ACHN (cell line): ENCODE measurements around the gene FOXP1.

ENCODE experiments used
- DNase-seq: peaks from one replicate; pipeline ENCODE4 v3.0.0-alpha.2; 2015
- in situ Hi-C: cut with HindIII; loops from 2 replicates; pipeline ENCODE4 v1.10.0; 2017; ENCODE audit warnings: low sequenced_read_pairs, low pct_ligation_motif_present, low pct_unique_long_range_greater_than_20kb

Gene FOXP1

GRCh38 chr3:71497971-71498444 lies 85.5 kb downstream of the FOXP1 start:
- in situ Hi-C loops, result no loop called here
- no peak for DNase-seq

GRCh38 chr3:71497367-71497897 lies 86.1 kb downstream of the FOXP1 start:
- no peak for DNase-seq
- in situ Hi-C loops, result no loop called here

- peak; percentile 81 for DNase-seq
- in situ Hi-C loops, result no loop called here
Observed at GRCh38 chr3:71495708-71496472, 87.6 kb downstream of the FOXP1 start.

- in situ Hi-C loops, result no loop called here
- no peak for DNase-seq
Observed at GRCh38 chr3:71494212-71494611, 89.3 kb downstream of the FOXP1 start.

- no peak for DNase-seq
- in situ Hi-C loops, result no loop called here
Observed at GRCh38 chr3:71492974-71493771, 90.4 kb downstream of the FOXP1 start.

- in situ Hi-C loops, result no loop called here
- DNase-seq, result no peak
Observed at GRCh38 chr3:71492566-71492965, 91.0 kb downstream of the FOXP1 start.

GRCh38 chr3:71491154-71491752 lies 92.3 kb downstream of the FOXP1 start:
- peak; percentile 22 for DNase-seq
- in situ Hi-C loops, result no loop called here

GRCh38 chr3:71490692-71491091 lies 92.8 kb downstream of the FOXP1 start:
- no peak for DNase-seq
- in situ Hi-C loops, result no loop called here

GRCh38 chr3:71489315-71489761 lies 94.2 kb downstream of the FOXP1 start:
- in situ Hi-C loops, result no loop called here
- no peak for DNase-seq

GRCh38 chr3:71488882-71489281 lies 94.6 kb downstream of the FOXP1 start:
- in situ Hi-C loops, result no loop called here
- no peak for DNase-seq

GRCh38 chr3:71488391-71488809 lies 95.1 kb downstream of the FOXP1 start:
- no peak for DNase-seq
- in situ Hi-C loops, result no loop called here

GRCh38 chr3:71487418-71487817 lies 96.1 kb downstream of the FOXP1 start:
- DNase-seq, result no peak
- in situ Hi-C loops, result no loop called here

GRCh38 chr3:71486831-71487230 lies 96.7 kb downstream of the FOXP1 start:
- in situ Hi-C loops, result no loop called here
- no peak for DNase-seq

- no peak for DNase-seq
- in situ Hi-C loops, result no loop called here
Observed at GRCh38 chr3:71485896-71486295, 97.6 kb downstream of the FOXP1 start.

GRCh38 chr3:71484452-71484851 lies 99.1 kb downstream of the FOXP1 start:
- in situ Hi-C loops, result no loop called here
- no peak for DNase-seq

- in situ Hi-C loops, result no loop called here
- DNase-seq, result no peak
Observed at GRCh38 chr3:71484047-71484446, 99.5 kb downstream of the FOXP1 start.

- in situ Hi-C loops, result no loop called here
- no peak for DNase-seq
Observed at GRCh38 chr3:71482771-71483170, 100.8 kb downstream of the FOXP1 start.

GRCh38 chr3:71478568-71478967 lies 105.0 kb downstream of the FOXP1 start:
- in situ Hi-C loops, result no loop called here
- DNase-seq, result no peak

GRCh38 chr3:71476950-71477349 lies 106.6 kb downstream of the FOXP1 start:
- in situ Hi-C loops, result no loop called here
- DNase-seq, result no peak
